HS-5 (cell line): ENCODE measurements around the gene CNPY4.
"Not testable (repeated sequence)": the region's sequence is repeated elsewhere in the genome, so short reads cannot be mapped to it uniquely, and the experiment has no call there.

Experiments used
- DNase-seq: peaks from one replicate; pipeline ENCODE4 v3.0.0-alpha.2; 2012; ENCODE audit warnings: low read depth

CNPY4 gene

GRCh38 chr7:100119970-100120732 lies 717 bp downstream of the CNPY4 start:
- no peak for DNase-seq

- DNase-seq: no peak
These were observed 1.3 kb downstream of the CNPY4 start for GRCh38 chr7:100120733-100121036.

GRCh38 chr7:100122067-100122466 lies 2.6 kb downstream of the CNPY4 start:
- DNase-seq: no peak

- no peak for DNase-seq
These were observed 3.1 kb downstream of the CNPY4 start for GRCh38 chr7:100122568-100122967.

- DNase-seq: no peak
These were observed 5.1 kb downstream of the CNPY4 start for GRCh38 chr7:100124301-100125230.

GRCh38 chr7:100126239-100126930 lies 7.0 kb downstream of the CNPY4 start:
- DNase-seq: no peak

- no peak for DNase-seq
These were observed 7.8 kb downstream of the CNPY4 start, which contains the start of gene MBLAC1 for GRCh38 chr7:100126931-100127865. Gene MBLAC1 (plus strand): TSS chr7:100126967. CDS start chr7:100127396, 429 bp downstream.

GRCh38 chr7:100127866-100128636 lies 8.6 kb downstream of the CNPY4 start:
- no peak for DNase-seq

- no peak for DNase-seq
These were observed 9.2 kb downstream of the CNPY4 start for GRCh38 chr7:100128637-100128963.

GRCh38 chr7:100130220-100130607 lies 10.8 kb downstream of the CNPY4 start:
- DNase-seq: not testable (repeated sequence)

GRCh38 chr7:100130608-100131453 lies 11.4 kb downstream of the CNPY4 start:
- DNase-seq: no peak

- no peak for DNase-seq
These were observed 12.7 kb downstream of the CNPY4 start for GRCh38 chr7:100132126-100132525.

- no peak for DNase-seq
These were observed 13.3 kb downstream of the CNPY4 start for GRCh38 chr7:100132697-100133151.

GRCh38 chr7:100137851-100138760 lies 18.7 kb downstream of the CNPY4 start:
- no peak for DNase-seq

- DNase-seq: no peak
These were observed 22.1 kb downstream of the CNPY4 start for GRCh38 chr7:100141555-100141949.

GRCh38 chr7:100142461-100142860 lies 23.0 kb downstream of the CNPY4 start:
- DNase-seq: no peak

GRCh38 chr7:100146350-100146749 lies 26.9 kb downstream of the CNPY4 start:
- not testable (repeated sequence) for DNase-seq

- DNase-seq: no peak
These were observed 27.8 kb downstream of the CNPY4 start for GRCh38 chr7:100147278-100147677.

GRCh38 chr7:100148225-100148558 lies 28.8 kb downstream of the CNPY4 start:
- no peak for DNase-seq
